ENCODE data around the gene CCDC61. TPM values are rescaled to one million over a fixed set of nuclear protein-coding genes. Genes with fewer than 3 reads are reported as not detected.
A peak's percentile ranks its signal among the peaks of the same experiment; 100 is the strongest.

CCDC61 gene
- polyA plus RNA-seq, 4 donors = 7.8 to 13.3 (median 10.7) TPM

- H3K4me1 ChIP-seq (ENCODE audit: control insufficient read depth in 3 of 3, insufficient read depth in 2 of 3, low read depth in 1 of 3, low read length in 2 of 3) = peaks cover 0 to 14% (median 2%) of the 10 kb centered on the region in 3 donors
- peak overlapping the region in 2 of 3 donors; percentile 38 to 64 for H3K4me3 ChIP-seq (ENCODE audit: low read depth in 1 of 3, low read length in 3 of 3)
- H3K9me3 ChIP-seq (ENCODE audit: control insufficient read depth in 2 of 2, insufficient read depth in 1 of 2, low read depth in 1 of 2, low read length in 1 of 2) = no peaks in the 10 kb centered on the region
- peak; percentile 80 to 90 for DNase-seq
- H3K27me3 ChIP-seq (ENCODE audit: control insufficient read depth in 3 of 3, insufficient read depth in 3 of 3, low read length in 3 of 3) = peaks cover 0 to 28% (median 5%) of the 10 kb centered on the region in 3 donors
- 1 to 2% (median 1%) methylated on average over 39 to 48 of the region's 48 CpGs for WGBS, 3 donors
- H3K36me3 ChIP-seq (ENCODE audit: control insufficient read depth in 3 of 3, insufficient read depth in 2 of 3, low read depth in 1 of 3, low read length in 3 of 3) = peaks cover 0 to 30% (median 0%) of the 10 kb centered on the region in 3 donors
- no peak for FAIRE-seq
- no peak overlapping the region for H3K27ac ChIP-seq (ENCODE audit: low read depth in 1 of 3, low read length in 2 of 3)
These were observed 21.3 kb downstream of the CCDC61 start for GRCh38 chr19:46016426-46017094.

- Histone ChIP-seq H3K4me3 (ENCODE audit: low read depth in 1 of 3, low read length in 3 of 3) (no peak overlapping the region), H3K9me3 (ENCODE audit: control insufficient read depth in 2 of 2, insufficient read depth in 1 of 2, low read depth in 1 of 2, low read length in 1 of 2) (no peaks in the 10 kb centered on the region), H3K27me3 (ENCODE audit: control insufficient read depth in 3 of 3, insufficient read depth in 3 of 3, low read length in 3 of 3) (peaks cover 0 to 32% (median 5%) of the 10 kb centered on the region in 3 donors), H3K4me1 (ENCODE audit: control insufficient read depth in 3 of 3, insufficient read depth in 2 of 3, low read depth in 1 of 3, low read length in 2 of 3) (peaks cover 0 to 14% (median 2%) of the 10 kb centered on the region in 3 donors), H3K36me3 (ENCODE audit: control insufficient read depth in 3 of 3, insufficient read depth in 2 of 3, low read depth in 1 of 3, low read length in 3 of 3) (peaks cover 0 to 25% (median 0%) of the 10 kb centered on the region in 3 donors), H3K27ac (ENCODE audit: low read depth in 1 of 3, low read length in 2 of 3) (no peak overlapping the region)
- WGBS, 3 donors = 40 to 47% (median 42%) methylated on average over 7 of the region's 7 CpGs
- FAIRE-seq = no peak
- DNase-seq = no peak
These were observed 21.8 kb downstream of the CCDC61 start for GRCh38 chr19:46017095-46017429.

- no peak overlapping the region for H3K27ac ChIP-seq (ENCODE audit: low read depth in 1 of 3, low read length in 2 of 3)
- H3K36me3 ChIP-seq (ENCODE audit: control insufficient read depth in 3 of 3, insufficient read depth in 2 of 3, low read depth in 1 of 3, low read length in 3 of 3) = peaks cover 0 to 25% (median 0%) of the 10 kb centered on the region in 3 donors
- 93 to 96% (median 95%) methylated on average over 15 of the region's 15 CpGs for WGBS, 3 donors
- DNase-seq (no peak), FAIRE-seq (no peak)
- peaks cover 7 to 40% (median 7%) of the 10 kb centered on the region in 3 donors for H3K27me3 ChIP-seq (ENCODE audit: control insufficient read depth in 3 of 3, insufficient read depth in 3 of 3, low read length in 3 of 3)
- no peak overlapping the region for H3K4me3 ChIP-seq (ENCODE audit: low read depth in 1 of 3, low read length in 3 of 3)
- peaks cover 0 to 14% (median 2%) of the 10 kb centered on the region in 3 donors for H3K4me1 ChIP-seq (ENCODE audit: control insufficient read depth in 3 of 3, insufficient read depth in 2 of 3, low read depth in 1 of 3, low read length in 2 of 3)
- H3K9me3 ChIP-seq (ENCODE audit: control insufficient read depth in 2 of 2, insufficient read depth in 1 of 2, low read depth in 1 of 2, low read length in 1 of 2) = no peaks in the 10 kb centered on the region
These were observed 22.8 kb downstream of the CCDC61 start for GRCh38 chr19:46017874-46018675.

GRCh38 chr19:46018729-46019251, 23.5 kb downstream of the CCDC61 start:
- WGBS, 3 donors = 96 to 99% (median 98%) methylated on average over 10 of the region's 10 CpGs
- FAIRE-seq (no peak), DNase-seq (no peak)
- no peaks in the 10 kb centered on the region for H3K9me3 ChIP-seq (ENCODE audit: control insufficient read depth in 2 of 2, insufficient read depth in 1 of 2, low read depth in 1 of 2, low read length in 1 of 2)
- H3K27me3 ChIP-seq (ENCODE audit: control insufficient read depth in 3 of 3, insufficient read depth in 3 of 3, low read length in 3 of 3) = peaks cover 7 to 42% (median 9%) of the 10 kb centered on the region in 3 donors
- no peak overlapping the region for H3K27ac ChIP-seq (ENCODE audit: low read depth in 1 of 3, low read length in 2 of 3)
- H3K4me1 ChIP-seq (ENCODE audit: control insufficient read depth in 3 of 3, insufficient read depth in 2 of 3, low read depth in 1 of 3, low read length in 2 of 3) = peaks cover 0 to 14% (median 2%) of the 10 kb centered on the region in 3 donors
- H3K4me3 ChIP-seq (ENCODE audit: low read depth in 1 of 3, low read length in 3 of 3) = no peak overlapping the region
- peaks cover 0 to 25% (median 0%) of the 10 kb centered on the region in 3 donors for H3K36me3 ChIP-seq (ENCODE audit: control insufficient read depth in 3 of 3, insufficient read depth in 2 of 3, low read depth in 1 of 3, low read length in 3 of 3)

GRCh38 chr19:46019270-46019669, 24.0 kb downstream of the CCDC61 start:
- Histone ChIP-seq H3K9me3 (ENCODE audit: control insufficient read depth in 2 of 2, insufficient read depth in 1 of 2, low read depth in 1 of 2, low read length in 1 of 2) (no peaks in the 10 kb centered on the region), H3K27ac (ENCODE audit: low read depth in 1 of 3, low read length in 2 of 3) (no peak overlapping the region), H3K27me3 (ENCODE audit: control insufficient read depth in 3 of 3, insufficient read depth in 3 of 3, low read length in 3 of 3) (peaks cover 7 to 42% (median 9%) of the 10 kb centered on the region in 3 donors), H3K4me3 (ENCODE audit: low read depth in 1 of 3, low read length in 3 of 3) (no peak overlapping the region), H3K4me1 (ENCODE audit: control insufficient read depth in 3 of 3, insufficient read depth in 2 of 3, low read depth in 1 of 3, low read length in 2 of 3) (peaks cover 0 to 14% (median 2%) of the 10 kb centered on the region in 3 donors), H3K36me3 (ENCODE audit: control insufficient read depth in 3 of 3, insufficient read depth in 2 of 3, low read depth in 1 of 3, low read length in 3 of 3) (peaks cover 0 to 25% (median 0%) of the 10 kb centered on the region in 3 donors)
- WGBS, 3 donors = 88 to 92% (median 92%) methylated on average over 9 to 13 of the region's 13 CpGs
- FAIRE-seq (no peak), DNase-seq (no peak)

GRCh38 chr19:46020819-46021125, 25.5 kb downstream of the CCDC61 start:
- H3K4me3 ChIP-seq (ENCODE audit: low read depth in 1 of 3, low read length in 3 of 3) = no peak overlapping the region
- H3K9me3 ChIP-seq (ENCODE audit: control insufficient read depth in 2 of 2, insufficient read depth in 1 of 2, low read depth in 1 of 2, low read length in 1 of 2) = no peaks in the 10 kb centered on the region
- H3K4me1 ChIP-seq (ENCODE audit: control insufficient read depth in 3 of 3, insufficient read depth in 2 of 3, low read depth in 1 of 3, low read length in 2 of 3) = peaks cover 0 to 5% (median 0%) of the 10 kb centered on the region in 3 donors
- peaks cover 4 to 31% (median 7%) of the 10 kb centered on the region in 3 donors for H3K27me3 ChIP-seq (ENCODE audit: control insufficient read depth in 3 of 3, insufficient read depth in 3 of 3, low read length in 3 of 3)
- H3K27ac ChIP-seq (ENCODE audit: low read depth in 1 of 3, low read length in 2 of 3) = no peak overlapping the region
- peaks cover 0 to 25% (median 0%) of the 10 kb centered on the region in 3 donors for H3K36me3 ChIP-seq (ENCODE audit: control insufficient read depth in 3 of 3, insufficient read depth in 2 of 3, low read depth in 1 of 3, low read length in 3 of 3)
- no peak for FAIRE-seq
- no peak for DNase-seq
- WGBS, 3 donors = 77 to 91% (median 78%) methylated on average over 7 of the region's 7 CpGs

GRCh38 chr19:46021531-46022041, 26.3 kb downstream of the CCDC61 start:
- 17 to 56% (median 41%) methylated on average over 11 of the region's 11 CpGs for WGBS, 3 donors
- Histone ChIP-seq H3K36me3 (ENCODE audit: control insufficient read depth in 3 of 3, insufficient read depth in 2 of 3, low read depth in 1 of 3, low read length in 3 of 3) (peaks cover 0 to 25% (median 0%) of the 10 kb centered on the region in 3 donors), H3K27me3 (ENCODE audit: control insufficient read depth in 3 of 3, insufficient read depth in 3 of 3, low read length in 3 of 3) (peaks cover 4 to 24% (median 7%) of the 10 kb centered on the region in 3 donors), H3K4me3 (ENCODE audit: low read depth in 1 of 3, low read length in 3 of 3) (no peak overlapping the region), H3K9me3 (ENCODE audit: control insufficient read depth in 2 of 2, insufficient read depth in 1 of 2, low read depth in 1 of 2, low read length in 1 of 2) (no peaks in the 10 kb centered on the region), H3K4me1 (ENCODE audit: control insufficient read depth in 3 of 3, insufficient read depth in 2 of 3, low read depth in 1 of 3, low read length in 2 of 3) (no peaks in the 10 kb centered on the region), H3K27ac (ENCODE audit: low read depth in 1 of 3, low read length in 2 of 3) (no peak overlapping the region)
- no peak for FAIRE-seq
- no peak for DNase-seq

- FAIRE-seq (no peak), DNase-seq (no peak)
- Histone ChIP-seq H3K4me3 (ENCODE audit: low read depth in 1 of 3, low read length in 3 of 3) (no peak overlapping the region), H3K4me1 (ENCODE audit: control insufficient read depth in 3 of 3, insufficient read depth in 2 of 3, low read depth in 1 of 3, low read length in 2 of 3) (no peaks in the 10 kb centered on the region), H3K27ac (ENCODE audit: low read depth in 1 of 3, low read length in 2 of 3) (no peak overlapping the region), H3K36me3 (ENCODE audit: control insufficient read depth in 3 of 3, insufficient read depth in 2 of 3, low read depth in 1 of 3, low read length in 3 of 3) (peaks cover 0 to 25% (median 0%) of the 10 kb centered on the region in 3 donors), H3K27me3 (ENCODE audit: control insufficient read depth in 3 of 3, insufficient read depth in 3 of 3, low read length in 3 of 3) (peaks cover 4 to 24% (median 7%) of the 10 kb centered on the region in 3 donors), H3K9me3 (ENCODE audit: control insufficient read depth in 2 of 2, insufficient read depth in 1 of 2, low read depth in 1 of 2, low read length in 1 of 2) (no peaks in the 10 kb centered on the region)
- WGBS, 3 donors = 11 to 44% (median 25%) methylated on average over 12 of the region's 12 CpGs
These were observed 26.8 kb downstream of the CCDC61 start for GRCh38 chr19:46022061-46022430.
